Measurements from ENCODE around the gene ENO4. TPM values are rescaled to one million over a fixed set of nuclear protein-coding genes. Genes with fewer than 3 reads are reported as not detected.

ENO4 gene
- total and polyA plus RNA-seq, 10 of the 15 experiments (the other 5 are each of a cell fraction or from before 2014, with no cell fraction given), result 0.12 to 0.37 (median 0.18) TPM; not detected in 7

DNA sequence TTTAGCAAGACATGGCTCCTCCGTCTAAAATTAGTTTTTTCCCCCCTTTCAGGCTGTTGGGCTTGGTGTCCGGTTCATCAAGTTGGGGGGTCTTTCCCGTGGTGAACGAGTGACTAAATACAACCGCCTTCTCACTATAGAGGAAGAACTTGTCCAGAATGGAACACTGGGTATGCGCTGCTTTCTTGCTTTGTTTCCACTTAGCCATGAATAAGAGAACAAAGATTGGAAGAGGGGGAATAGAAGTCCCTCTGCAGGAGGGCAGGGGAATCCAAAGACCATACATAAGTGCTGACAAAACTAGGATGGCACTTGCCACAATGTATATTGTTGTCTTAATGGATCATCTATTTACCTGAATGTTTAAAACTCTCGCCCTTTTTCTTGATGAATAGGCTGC is 30.5 kb downstream of the ENO4 start:
- 30% methylated on average over 7 of the region's 7 CpGs for WGBS (ENCODE audit: insufficient coverage, insufficient replicate concordance, low lambda C conversion rate, missing lambda C conversion rate)
- TF ChIP-seq ATF7 (IDR thresholded peaks at IDR 0.05; ENCODE audit: low read depth), result no peak
- TF ChIP-seq HDAC6 (IDR thresholded peaks at IDR 0.05; ENCODE audit: unreplicated experiment), result no peak
- no peak for TF ChIP-seq CBFB (IDR thresholded peaks at IDR 0.05; ENCODE audit: low read depth)
- TF ChIP-seq JUND (IDR thresholded peaks at IDR 0.05; ENCODE audit: low read depth, low read length), result no peak
- no peak for TF ChIP-seq CREB1 (IDR thresholded peaks at IDR 0.05; ENCODE audit: low read depth)
- TF ChIP-seq NR2C1 (IDR thresholded peaks at IDR 0.05), result no peak
- TF ChIP-seq TCF7 (IDR thresholded peaks at IDR 0.05; ENCODE audit: borderline replicate concordance), result no peak
- TF ChIP-seq ZNF207 (IDR thresholded peaks at IDR 0.05; ENCODE audit: borderline replicate concordance), result no peak
- no peak for TF ChIP-seq WRNIP1 (IDR thresholded peaks at IDR 0.05; ENCODE audit: borderline replicate concordance, low read depth, low read length)
- no peak overlapping the region for H3K27ac ChIP-seq (ENCODE audit: control insufficient read depth, insufficient read depth)
- ChIA-PET SMC1A (ENCODE audit: uncharacterized antibody, unreplicated experiment) (no interaction called here), RAD21 (ENCODE audit: unreplicated experiment) (no interaction called here), POLR2A (interaction anchor here (0.6 kb wide), 1 partner anchor 9 kb away, joined by 4 read pairs; no protein-coding TSS in a partner anchor), CTCF (no interaction called here)
- FAIRE-seq (no peak), ATAC-seq (no peak), DNase-seq (ENCODE audit: low read depth, low spot score) (no peak)
- no peaks in the 10 kb centered on the region for H4K20me1 ChIP-seq (ENCODE audit: control insufficient read depth, insufficient read depth)
- no peak overlapping the region for H2AFZ ChIP-seq (ENCODE audit: control insufficient read depth, low read depth, low read length)
- in situ Hi-C loops (cut with MboI) (no loop called here), intact Hi-C loops (cut with micrococcal nuclease; ENCODE audit: unreplicated experiment) (no loop called here)
- no peak overlapping the region for H3K9ac ChIP-seq (ENCODE audit: control insufficient read depth, insufficient read depth, low read length)
- H3K4me2 ChIP-seq (ENCODE audit: control insufficient read depth, insufficient read depth), result no peak overlapping the region
- H3K4me1 ChIP-seq (ENCODE audit: control insufficient read depth, insufficient read depth, low read length), result no peaks in the 10 kb centered on the region
- H3K9me3 ChIP-seq (replicated peaks; ENCODE audit: control insufficient read depth, insufficient read depth, low read length), result no peaks in the 10 kb centered on the region
- no peak overlapping the region for H3K4me3 ChIP-seq
- H3K27me3 ChIP-seq (replicated peaks in 1 of 2; ENCODE audit: control insufficient read depth in 2 of 2, insufficient read depth in 2 of 2, low read length in 1 of 2), result no peaks in the 10 kb centered on the region
- no peaks in the 10 kb centered on the region for H3K79me2 ChIP-seq (ENCODE audit: control insufficient read depth, insufficient read depth, low read length)
- no peaks in the 10 kb centered on the region for H3K36me3 ChIP-seq (ENCODE audit: control insufficient read depth in 2 of 2, insufficient read depth in 2 of 2, low read length in 1 of 2)
- no TSS peak for BruUV-seq (replicated peaks)
